GM12864 (cell line): ENCODE data around the gene ZNF133.

Experiments used
- DNase-seq: peaks from one replicate; pipeline ENCODE4 v3.0.0-alpha.2; 2011; ENCODE audit warnings: low read depth
- H3K4me3 ChIP-seq: 2 replicates; pipeline ENCODE4 v1.5.1; 2011; ENCODE audit warnings: mild to moderate bottlenecking, low read depth, low read length, control low read depth
- TF ChIP-seq, protein P1 (sequence below): IDR thresholded peaks from 2 replicates; pipeline ENCODE4 v1.5.1; 2011; ENCODE audit warnings: low read depth, mild to moderate bottlenecking, moderate library complexity, low read length, control low read depth, inconsistent platforms; ENCODE audit errors: missing control alignments

ZNF133 gene

GRCh38 chr20:18360635-18361034 lies 72.3 kb downstream of the ZNF133 start:
- TF ChIP-seq, protein P1, sequence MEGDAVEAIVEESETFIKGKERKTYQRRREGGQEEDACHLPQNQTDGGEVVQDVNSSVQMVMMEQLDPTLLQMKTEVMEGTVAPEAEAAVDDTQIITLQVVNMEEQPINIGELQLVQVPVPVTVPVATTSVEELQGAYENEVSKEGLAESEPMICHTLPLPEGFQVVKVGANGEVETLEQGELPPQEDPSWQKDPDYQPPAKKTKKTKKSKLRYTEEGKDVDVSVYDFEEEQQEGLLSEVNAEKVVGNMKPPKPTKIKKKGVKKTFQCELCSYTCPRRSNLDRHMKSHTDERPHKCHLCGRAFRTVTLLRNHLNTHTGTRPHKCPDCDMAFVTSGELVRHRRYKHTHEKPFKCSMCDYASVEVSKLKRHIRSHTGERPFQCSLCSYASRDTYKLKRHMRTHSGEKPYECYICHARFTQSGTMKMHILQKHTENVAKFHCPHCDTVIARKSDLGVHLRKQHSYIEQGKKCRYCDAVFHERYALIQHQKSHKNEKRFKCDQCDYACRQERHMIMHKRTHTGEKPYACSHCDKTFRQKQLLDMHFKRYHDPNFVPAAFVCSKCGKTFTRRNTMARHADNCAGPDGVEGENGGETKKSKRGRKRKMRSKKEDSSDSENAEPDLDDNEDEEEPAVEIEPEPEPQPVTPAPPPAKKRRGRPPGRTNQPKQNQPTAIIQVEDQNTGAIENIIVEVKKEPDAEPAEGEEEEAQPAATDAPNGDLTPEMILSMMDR = no peak
- DNase-seq = no peak
- no peak overlapping the region for H3K4me3 ChIP-seq

DNA sequence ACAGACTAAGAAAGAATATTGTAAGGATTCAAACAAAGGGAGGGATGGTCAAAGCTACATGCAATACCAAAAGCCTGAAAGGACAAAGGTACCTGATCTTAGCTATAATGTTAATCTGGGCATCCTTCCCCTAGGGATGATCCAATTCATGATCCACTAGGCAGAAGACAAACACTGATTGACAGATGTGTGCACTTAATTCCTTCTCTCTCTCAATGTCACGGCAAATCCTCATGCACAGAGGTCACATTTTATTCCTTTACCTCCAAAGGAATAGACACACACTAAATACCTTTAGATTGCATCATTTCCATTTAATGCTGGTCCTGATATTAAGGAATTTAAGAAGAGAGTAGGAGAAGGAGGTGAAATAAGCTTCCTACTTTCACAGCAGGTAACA lies 73.4 kb downstream of the ZNF133 start:
- H3K4me3 ChIP-seq = no peak overlapping the region
- DNase-seq = no peak
- TF ChIP-seq, protein P1 = no peak

DNA sequence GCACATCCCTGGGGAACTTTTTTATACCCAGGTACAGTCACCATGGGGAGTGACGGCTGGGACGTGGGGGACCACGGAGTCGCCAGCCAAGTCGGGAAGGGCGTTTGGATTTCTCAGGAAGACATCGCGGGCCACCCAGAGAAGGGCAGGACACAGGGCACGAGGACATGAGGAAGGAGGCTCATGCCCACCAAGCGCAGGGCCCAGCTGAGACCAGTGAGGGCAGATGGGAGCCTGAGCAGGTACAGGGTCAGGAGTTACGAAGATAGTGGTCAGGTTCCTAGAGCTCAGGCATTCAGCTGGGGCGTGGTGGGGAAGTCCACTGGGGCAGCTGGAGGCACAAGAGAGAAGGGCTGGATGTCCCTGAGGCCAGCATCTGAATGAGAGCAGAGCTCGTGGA lies 74.6 kb downstream of the ZNF133 start:
- TF ChIP-seq, protein P1 = no peak
- no peak for DNase-seq
- no peak overlapping the region for H3K4me3 ChIP-seq

DNA sequence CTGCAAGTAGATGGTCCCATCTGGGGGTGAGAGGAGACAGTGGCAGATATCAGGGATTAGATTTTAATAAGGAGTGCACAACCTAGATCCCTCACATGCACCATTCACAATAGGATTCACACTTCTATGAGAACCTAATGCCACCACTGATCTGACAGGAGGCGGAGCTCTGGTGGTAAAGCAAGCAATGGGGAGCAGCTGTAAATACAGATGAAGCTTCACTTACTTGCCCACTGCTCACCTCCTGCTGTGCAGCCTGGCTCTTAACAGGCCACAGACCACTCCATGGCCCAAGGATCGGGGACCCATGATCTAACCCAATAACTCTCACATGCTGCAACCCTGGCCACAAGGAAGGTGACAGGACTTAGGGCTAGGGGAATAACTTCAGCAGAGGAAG lies 75.4 kb downstream of the ZNF133 start:
- no peak for DNase-seq
- no peak overlapping the region for H3K4me3 ChIP-seq
- TF ChIP-seq, protein P1 = no peak

GRCh38 chr20:18364768-18365167 lies 76.4 kb downstream of the ZNF133 start:
- DNase-seq = no peak
- TF ChIP-seq, protein P1 = no peak
- H3K4me3 ChIP-seq = no peak overlapping the region
